Tibial artery (tissue), 4 donors: ENCODE measurements around the gene CNPPD1.

Source experiments
- DNase-seq, 2 donors: peaks; one replicate each; pipeline ENCODE4 v3.0.0-alpha.2; 2019
- H3K27ac ChIP-seq, 2 donors: fragments of 200-600 bp; sonication (generic) in 1 of 2; 1 replicate in 1 of 2; 2 replicates in 1 of 2; pipeline ENCODE4 v1.5.1; 2018 to 2019; ENCODE audit warnings: mild to moderate bottlenecking in 1 of 2
- H3K27me3 ChIP-seq, 2 donors: fragments of 200-600 bp; sonication (generic) in 1 of 2; one replicate each; pipeline versions ENCODE4 v1.5.1 to v1.6.0; 2016 to 2019
- H3K36me3 ChIP-seq, 3 donors: fragments of 200-600 bp; sonication (generic) in 2 of 3; one replicate each; pipeline ENCODE4 v1.5.1; 2016 to 2019; ENCODE audit warnings: mild to moderate bottlenecking in 2 of 3
- H3K4me1 ChIP-seq, 4 donors: fragments of 200-600 bp; sonication (generic) in 2 of 4; 1 replicate in 3 of 4; 2 replicates in 1 of 4; pipeline ENCODE4 v1.5.1; 2016 to 2019
- H3K4me3 ChIP-seq, 2 donors: fragments of 200-600 bp; sonication (generic) in 1 of 2; 1 replicate in 1 of 2; 2 replicates in 1 of 2; pipeline ENCODE4 v1.5.1; 2018 to 2019; ENCODE audit warnings: mild to moderate bottlenecking in 2 of 2
- H3K9me3 ChIP-seq, 3 donors: fragments of 200-600 bp; sonication (generic) in 1 of 3; one replicate each; pipeline ENCODE4 v1.5.1; 2016 to 2019
- CTCF ChIP-seq, 2 experiments: fragments of 200-600 bp in 1 of 2; fragments of 450-650 bp in 1 of 2; IDR thresholded peaks; one replicate each; pipeline ENCODE4 v1.5.1; 2017 to 2019; ENCODE audit warnings: antibody characterized with exemption in 2 of 2, mild to moderate bottlenecking in 1 of 2, moderate library complexity in 1 of 2
- intact Hi-C: fragments of 100-400 bp; cut with DNase I; formaldehyde crosslinking; loops from one replicate; pipeline ENCODE4 v1.15.0; 2023; ENCODE audit warnings: low total_unique reads

Gene CNPPD1

GRCh38 chr2:219140722-219141121 is 36.0 kb downstream of the CNPPD1 start:
- DNase-seq, result no peak
- TF ChIP-seq CTCF (IDR thresholded peaks at IDR 0.05), result no peak
- intact Hi-C loops, result no loop called here
- Histone ChIP-seq H3K27ac (no peak overlapping the region), H3K4me3 (no peak overlapping the region), H3K27me3 (no peaks in the 10 kb centered on the region), H3K4me1 (peaks cover 0 to 11% (median 3%) of the 10 kb centered on the region in 4 donors), H3K9me3 (no peaks in the 10 kb centered on the region), H3K36me3 (peaks cover 26 to 55% (median 29%) of the 10 kb centered on the region in 3 donors)

- peaks cover 0 to 12% (median 0%) of the 10 kb centered on the region in 4 donors for H3K4me1 ChIP-seq
- no peak overlapping the region for H3K4me3 ChIP-seq
- no peaks in the 10 kb centered on the region for H3K9me3 ChIP-seq
- no peak for TF ChIP-seq CTCF (IDR thresholded peaks at IDR 0.05)
- no peak for DNase-seq
- intact Hi-C loops, result no loop called here
- H3K27me3 ChIP-seq, result no peaks in the 10 kb centered on the region
- H3K36me3 ChIP-seq, result peaks cover 0 to 9% (median 4%) of the 10 kb centered on the region in 3 donors
- H3K27ac ChIP-seq, result no peak overlapping the region
These were observed 42.7 kb downstream of the CNPPD1 start for GRCh38 chr2:219133976-219134375.

- H3K36me3 ChIP-seq, result peaks cover 0 to 4% (median 0%) of the 10 kb centered on the region in 3 donors
- peaks cover 0 to 19% (median 3%) of the 10 kb centered on the region in 4 donors for H3K4me1 ChIP-seq
- DNase-seq, result no peak
- H3K9me3 ChIP-seq, result no peaks in the 10 kb centered on the region
- intact Hi-C loops, result no loop called here
- H3K27me3 ChIP-seq, result no peaks in the 10 kb centered on the region
- no peak overlapping the region for H3K4me3 ChIP-seq
- no peak overlapping the region for H3K27ac ChIP-seq
- TF ChIP-seq CTCF (IDR thresholded peaks at IDR 0.05), result no peak
These were observed 45.0 kb downstream of the CNPPD1 start for GRCh38 chr2:219131744-219132143.

DNA sequence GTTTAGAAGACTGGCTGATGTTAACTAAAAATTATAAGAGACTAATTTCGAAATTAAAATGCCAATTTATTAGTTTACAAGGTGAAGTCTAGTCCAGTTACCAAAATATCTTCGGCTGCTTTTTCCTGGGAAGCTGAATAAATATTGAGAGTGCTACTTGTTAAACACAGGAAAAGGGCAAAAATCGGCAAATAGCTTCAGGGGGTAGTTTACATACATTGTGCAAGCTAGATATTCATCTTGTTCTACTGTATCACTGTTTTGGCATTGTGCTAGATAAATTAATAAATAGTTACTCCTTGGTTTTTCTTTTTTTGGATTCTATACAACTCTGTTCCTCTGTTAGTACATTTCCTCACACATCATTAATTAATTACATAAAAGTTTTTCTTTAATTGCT is 45.4 kb downstream of the CNPPD1 start:
- Histone ChIP-seq H3K9me3 (no peaks in the 10 kb centered on the region), H3K36me3 (peaks cover 0 to 4% (median 0%) of the 10 kb centered on the region in 3 donors), H3K27ac (no peak overlapping the region), H3K4me3 (no peak overlapping the region), H3K4me1 (peaks cover 0 to 23% (median 3%) of the 10 kb centered on the region in 4 donors), H3K27me3 (no peaks in the 10 kb centered on the region)
- no peak for DNase-seq
- intact Hi-C loops, result no loop called here
- no peak for TF ChIP-seq CTCF (IDR thresholded peaks at IDR 0.05)

DNA sequence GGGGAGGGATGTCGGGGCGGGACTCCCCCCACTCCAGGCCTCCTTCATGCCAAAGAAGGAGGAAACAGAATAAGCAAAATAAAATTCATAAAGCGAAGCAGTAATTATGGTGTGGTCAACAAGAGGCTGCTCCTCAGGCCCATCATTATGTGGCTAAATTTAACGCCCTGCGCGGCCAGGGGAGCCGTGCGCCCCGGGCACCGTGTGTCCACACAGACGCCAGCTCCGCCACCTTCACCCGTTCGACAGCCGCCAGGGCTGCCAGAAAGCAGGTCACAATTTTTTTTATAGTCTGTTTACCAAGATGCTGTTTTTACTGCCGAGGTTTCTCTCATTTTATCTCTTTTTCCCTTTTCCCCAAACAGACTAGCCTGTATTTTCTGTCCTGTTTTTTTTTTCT is 47.1 kb downstream of the CNPPD1 start:
- no peak for DNase-seq

More for the DNA sequence above, 47.1 kb downstream of the CNPPD1 start:
- Histone ChIP-seq H3K27me3 (no peaks in the 10 kb centered on the region), H3K27ac (no peak overlapping the region), H3K9me3 (no peaks in the 10 kb centered on the region), H3K4me3 (no peak overlapping the region), H3K36me3 (peaks cover 0 to 4% (median 0%) of the 10 kb centered on the region in 3 donors), H3K4me1 (peaks cover 0 to 23% (median 10%) of the 10 kb centered on the region in 4 donors)
- intact Hi-C loops, result no loop called here
- TF ChIP-seq CTCF (IDR thresholded peaks at IDR 0.05), result no peak
